ENCODE results near the gene RNF114. TPM values are rescaled to one million over a fixed set of nuclear protein-coding genes. Genes with fewer than 3 reads are reported as not detected.
"Not testable (repeated sequence)": the region's sequence is repeated elsewhere in the genome, so short reads cannot be mapped to it uniquely, and the experiment has no call there.

RNF114 gene
- total RNA-seq, 6 experiments from 2014 or later, result 38.6 to 113 (median 44.9) TPM

- intact Hi-C loops (cut with DNase I), result no loop called here
- no peak for TF ChIP-seq POLR2A (IDR thresholded peaks at IDR 0.05)
- TF ChIP-seq, protein P1, sequence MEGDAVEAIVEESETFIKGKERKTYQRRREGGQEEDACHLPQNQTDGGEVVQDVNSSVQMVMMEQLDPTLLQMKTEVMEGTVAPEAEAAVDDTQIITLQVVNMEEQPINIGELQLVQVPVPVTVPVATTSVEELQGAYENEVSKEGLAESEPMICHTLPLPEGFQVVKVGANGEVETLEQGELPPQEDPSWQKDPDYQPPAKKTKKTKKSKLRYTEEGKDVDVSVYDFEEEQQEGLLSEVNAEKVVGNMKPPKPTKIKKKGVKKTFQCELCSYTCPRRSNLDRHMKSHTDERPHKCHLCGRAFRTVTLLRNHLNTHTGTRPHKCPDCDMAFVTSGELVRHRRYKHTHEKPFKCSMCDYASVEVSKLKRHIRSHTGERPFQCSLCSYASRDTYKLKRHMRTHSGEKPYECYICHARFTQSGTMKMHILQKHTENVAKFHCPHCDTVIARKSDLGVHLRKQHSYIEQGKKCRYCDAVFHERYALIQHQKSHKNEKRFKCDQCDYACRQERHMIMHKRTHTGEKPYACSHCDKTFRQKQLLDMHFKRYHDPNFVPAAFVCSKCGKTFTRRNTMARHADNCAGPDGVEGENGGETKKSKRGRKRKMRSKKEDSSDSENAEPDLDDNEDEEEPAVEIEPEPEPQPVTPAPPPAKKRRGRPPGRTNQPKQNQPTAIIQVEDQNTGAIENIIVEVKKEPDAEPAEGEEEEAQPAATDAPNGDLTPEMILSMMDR (IDR thresholded peaks at IDR 0.05), result no peak
- Histone ChIP-seq H3K4me1 (no peaks in the 10 kb centered on the region), H3K9me3 (no peaks in the 10 kb centered on the region), H3K27ac (no peak overlapping the region), H3K4me3 (no peak overlapping the region), H3K27me3 (no peaks in the 10 kb centered on the region), H3K36me3 (no peaks in the 10 kb centered on the region)
- no peak for ATAC-seq
- 65% methylated on average over 2 of the region's 7 CpGs for WGBS (ENCODE audit: insufficient coverage, low coverage, low lambda C conversion rate, missing lambda C conversion rate)
- no peak for DNase-seq
Measured at GRCh38 chr20:49999329-49999728, 63.1 kb downstream of the RNF114 start.

DNA sequence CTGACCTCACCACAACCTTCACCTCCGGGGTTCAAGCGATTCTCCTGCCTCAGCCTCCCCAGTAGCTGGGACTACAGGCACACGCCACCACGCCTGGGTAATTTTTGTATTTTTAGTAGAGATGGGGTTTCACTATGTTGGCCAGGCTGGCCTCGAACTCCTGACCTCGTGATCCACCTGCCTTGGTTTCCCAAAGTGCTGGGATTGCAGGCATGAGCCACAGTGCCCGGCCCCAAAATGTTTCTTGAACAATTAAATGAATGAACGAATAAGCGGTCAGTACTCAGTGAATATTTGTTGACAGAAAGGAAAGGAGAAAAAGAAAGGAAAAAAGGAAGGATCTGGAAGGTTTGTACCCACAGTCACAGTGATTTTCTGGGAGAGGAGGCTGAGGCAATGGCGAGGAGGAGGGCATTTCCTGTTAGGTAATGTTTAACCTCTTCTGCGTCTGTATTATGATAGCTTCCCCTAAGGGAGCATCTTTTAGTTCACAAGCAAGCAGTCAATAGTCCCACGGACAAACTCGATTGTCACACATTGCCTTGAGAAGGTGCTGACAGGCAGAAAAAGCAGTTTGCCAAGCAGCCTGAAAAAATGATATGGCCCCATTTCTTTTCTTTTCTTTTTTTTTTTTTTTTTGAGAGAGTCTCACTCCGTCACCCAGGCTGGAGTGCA is 64.5 kb downstream of the RNF114 start:
- H3K27me3 ChIP-seq; H3K4me3 ChIP-seq; H3K36me3 ChIP-seq; H3K9me3 ChIP-seq; H3K27ac ChIP-seq; DNase-seq; intact Hi-C loops (cut with DNase I); H3K4me1 ChIP-seq: not testable (repeated sequence)
- peak in 1 of 4 donors; percentile 15 for ATAC-seq
- 51% methylated on average over 11 of the region's 14 CpGs for WGBS (ENCODE audit: insufficient coverage, low coverage, low lambda C conversion rate, missing lambda C conversion rate)

- ATAC-seq (no peak), DNase-seq (no peak)
- H3K36me3 ChIP-seq, result no peaks in the 10 kb centered on the region
- no peak overlapping the region for H3K27ac ChIP-seq
- no peaks in the 10 kb centered on the region for H3K9me3 ChIP-seq
- TF ChIP-seq POLR2A (IDR thresholded peaks at IDR 0.05), result no peak
- TF ChIP-seq, protein P1 (IDR thresholded peaks at IDR 0.05), result no peak
- H3K27me3 ChIP-seq, result no peaks in the 10 kb centered on the region
- no peak overlapping the region for H3K4me3 ChIP-seq
- WGBS (ENCODE audit: insufficient coverage, low coverage, low lambda C conversion rate, missing lambda C conversion rate), result 70% methylated on average over 8 of the region's 9 CpGs
- intact Hi-C loops (cut with DNase I), result no loop called here
- no peaks in the 10 kb centered on the region for H3K4me1 ChIP-seq
Measured at GRCh38 chr20:50001784-50002311, 65.7 kb downstream of the RNF114 start.

DNA sequence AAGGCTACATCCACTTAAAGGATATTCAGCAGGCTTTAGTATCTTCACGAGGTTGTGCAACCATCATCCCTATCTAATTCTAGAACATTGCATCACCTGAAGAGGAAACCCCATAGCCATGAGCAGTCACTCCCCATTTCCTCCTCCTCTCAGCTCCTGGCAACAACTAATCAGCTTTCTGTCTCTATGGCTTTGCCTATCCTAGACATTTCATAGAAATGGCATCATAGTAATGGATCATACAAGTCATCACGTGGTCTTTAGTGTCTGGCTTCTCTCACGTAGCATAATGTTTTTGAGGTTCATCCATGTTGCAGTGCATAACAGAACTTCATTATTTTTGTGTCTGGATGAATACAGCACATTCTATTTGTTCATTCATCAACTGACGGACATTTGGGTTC is 67.1 kb downstream of the RNF114 start:
- TF ChIP-seq POLR2A (IDR thresholded peaks at IDR 0.05), result no peak
- TF ChIP-seq, protein P1 (IDR thresholded peaks at IDR 0.05), result no peak
- Histone ChIP-seq H3K27ac (no peak overlapping the region), H3K27me3 (no peaks in the 10 kb centered on the region), H3K9me3 (no peaks in the 10 kb centered on the region), H3K4me1 (no peaks in the 10 kb centered on the region), H3K36me3 (no peaks in the 10 kb centered on the region), H3K4me3 (no peak overlapping the region)
- intact Hi-C loops (cut with DNase I), result no loop called here
- ATAC-seq (peak in 3 of 4 donors; percentile 29 to 73 (median 39)), DNase-seq (no peak)
- WGBS (ENCODE audit: insufficient coverage, low coverage, low lambda C conversion rate, missing lambda C conversion rate), result 52% methylated on average over 4 of the region's 4 CpGs

Small RNA genes within 50 kb of the gene (small RNA-seq; reads per million reads assigned to genes)
- gene RF00017, result 0 reads per million in 2 experiments
- 0 reads per million in 2 experiments for gene RF00019
- gene RNU6-147P, result 0 reads per million in 2 experiments

Other genes with a start within 250 kb of the RNF114 start
- gene B4GALT5, start 222.5 kb upstream of the RNF114 start, total RNA-seq, result 10 to 100 TPM in 5 of 6 experiments, 1 to 10 TPM in 1; 9.5 to 32.6 (median 15.5) TPM
- 10 to 100 TPM in 3 of 6 experiments, 1 to 10 TPM in 3; 6.8 to 10.6 (median 9.6) TPM for gene SLC9A8, start 123.6 kb upstream of the RNF114 start, total RNA-seq
- gene SPATA2, start 20.9 kb upstream of the RNF114 start, total RNA-seq, result 1 to 10 TPM; 1.9 to 3.6 (median 2.9) TPM
- gene SNAI1, start 46.6 kb downstream of the RNF114 start, total RNA-seq, result 1 to 10 TPM in 4 of 6 experiments, under 1 TPM in 2; 0.73 to 1.9 (median 1.1) TPM
- gene UBE2V1, start 176.8 kb downstream of the RNF114 start, total RNA-seq, result 10 to 100 TPM; 38.2 to 49.4 (median 44.3) TPM
- 10 to 100 TPM in 5 of 6 experiments, 1 to 10 TPM in 1; 6.9 to 25.3 (median 13.7) TPM for gene PEDS1, start 217.3 kb downstream of the RNF114 start, total RNA-seq